T-helper 1 cell (primary cell): ENCODE measurements around the gene SPIB.
A peak's percentile ranks its signal among the peaks of the same experiment; 100 is the strongest.
"Not testable (repeated sequence)": the region's sequence is repeated elsewhere in the genome, so short reads cannot be mapped to it uniquely, and the experiment has no call there.

Experiments used
- DNase-seq, 5 donors: peaks; one replicate each; pipeline ENCODE4 v3.0.0-alpha.2; 2012 to 2020

Gene SPIB

DNA sequence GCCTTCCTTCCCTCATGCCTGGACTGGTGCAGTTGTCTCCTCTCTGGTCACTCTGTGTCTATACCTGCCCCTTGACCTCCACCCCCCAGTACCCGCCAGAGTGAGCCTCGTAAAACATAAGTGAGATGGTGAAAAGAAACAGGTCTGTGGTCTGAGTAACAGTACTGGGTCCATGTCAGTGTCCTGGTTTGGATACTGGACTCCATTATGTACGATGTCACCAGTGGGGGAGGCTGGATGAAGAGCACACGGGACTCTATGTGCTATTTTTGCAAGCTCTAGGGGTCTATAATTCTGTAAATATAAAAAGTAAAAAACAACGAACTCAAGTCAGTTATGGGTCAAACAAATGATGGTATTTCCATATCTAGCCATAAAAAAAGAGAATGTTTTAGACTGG lies 28.3 kb downstream of the SPIB start:
- no peak for DNase-seq

DNA sequence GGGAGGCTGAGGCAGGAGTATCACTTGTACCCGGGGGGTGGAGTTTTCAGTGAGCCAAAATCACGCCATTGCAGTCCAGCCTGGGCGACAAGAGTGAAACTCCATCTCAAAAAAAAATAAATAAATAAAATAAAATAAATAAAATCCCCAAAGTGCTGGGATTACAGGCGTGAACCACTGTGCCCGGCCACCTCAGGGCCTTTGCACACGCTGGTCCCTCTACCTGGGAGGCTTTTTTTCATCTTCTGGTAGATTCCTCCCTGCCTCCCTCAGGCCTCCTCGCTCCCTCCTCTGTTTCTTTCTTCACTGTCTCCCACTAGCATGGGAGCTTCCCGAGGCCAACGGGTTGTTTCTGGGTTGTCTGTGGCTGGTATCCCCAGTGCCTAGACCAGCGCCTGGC lies 29.0 kb downstream of the SPIB start:
- no peak for DNase-seq

- DNase-seq, result no peak
Measured at GRCh38 chr19:50449236-50449899, 30.6 kb downstream of the SPIB start.

- DNase-seq, result no peak
Measured at GRCh38 chr19:50450369-50451222, 31.9 kb downstream of the SPIB start.

DNA sequence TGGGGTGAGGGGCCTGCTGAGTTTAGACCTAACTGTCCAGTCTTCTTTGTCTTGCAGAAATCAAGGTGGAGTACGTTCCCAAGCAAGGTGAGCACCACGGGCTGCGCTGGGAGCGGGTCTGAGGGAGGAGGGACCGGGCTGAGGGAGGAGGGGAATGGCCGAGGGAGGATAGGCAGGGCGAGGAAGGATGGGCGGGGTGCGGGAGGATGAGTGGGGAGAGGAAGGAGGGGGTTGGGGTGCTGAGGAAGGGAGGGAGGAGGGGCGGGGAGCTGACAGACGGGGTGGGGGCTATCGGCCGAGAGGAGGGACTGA lies 32.4 kb downstream of the SPIB start:
- DNase-seq, result no peak

GRCh38 chr19:50453243-50453642 lies 34.5 kb downstream of the SPIB start:
- no peak for DNase-seq

- DNase-seq, result no peak
Measured at GRCh38 chr19:50455992-50456391, 37.3 kb downstream of the SPIB start.

- no peak for DNase-seq
Measured at GRCh38 chr19:50457300-50457699, 38.6 kb downstream of the SPIB start.

DNA sequence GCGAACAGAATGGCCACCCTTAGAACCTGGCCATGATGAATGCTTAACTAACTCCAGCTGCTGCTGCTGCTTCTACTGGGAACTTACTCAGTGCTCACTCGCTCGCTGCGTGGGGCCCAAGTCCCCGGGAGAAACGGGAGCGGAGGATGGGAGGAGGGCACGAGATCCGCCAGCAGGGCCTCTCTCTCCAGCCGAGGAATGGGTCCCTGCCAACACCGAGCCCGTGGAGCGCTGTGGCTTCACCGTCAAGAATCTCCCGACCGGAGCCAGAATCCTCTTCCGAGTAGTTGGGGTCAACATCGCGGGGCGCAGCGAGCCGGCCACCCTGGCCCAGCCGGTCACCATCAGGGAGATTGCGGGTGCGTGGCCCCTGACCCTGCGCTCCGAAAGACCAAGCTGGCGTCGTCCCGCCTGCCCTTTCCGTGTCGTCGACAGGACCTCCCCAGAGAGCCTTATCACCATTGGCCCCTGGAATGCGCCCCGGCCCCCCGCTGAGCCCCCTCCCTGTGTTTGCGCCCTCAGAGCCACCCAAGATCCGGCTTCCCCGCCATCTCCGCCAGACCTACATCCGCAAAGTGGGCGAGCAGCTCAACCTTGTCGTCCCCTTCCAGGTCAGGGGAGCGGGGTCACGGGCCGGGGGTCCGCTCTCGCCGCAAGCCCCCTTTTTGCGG lies 39.8 kb downstream of the SPIB start:
- no peak for DNase-seq

- no peak for DNase-seq
Measured at GRCh38 chr19:50459067-50459456, 40.3 kb downstream of the SPIB start.

DNA sequence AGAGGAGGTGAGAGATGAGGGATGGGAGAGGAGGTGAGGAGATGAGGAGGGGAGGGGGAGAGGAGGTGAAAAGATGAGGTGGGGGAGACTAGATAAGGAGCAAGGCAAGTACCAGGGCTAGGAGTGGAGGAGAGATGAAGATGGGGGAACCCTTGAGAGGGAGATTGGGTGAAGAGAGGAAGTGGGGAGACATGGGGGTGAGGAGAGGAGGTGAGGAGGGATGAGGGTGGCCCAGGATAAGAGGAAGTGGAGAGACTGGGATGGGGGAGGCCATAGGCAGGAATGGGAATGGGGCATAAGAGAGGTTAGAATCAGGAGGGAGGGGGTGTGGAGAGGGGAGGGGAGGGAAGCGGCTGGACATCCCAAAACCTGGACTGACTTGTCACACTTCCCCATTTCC lies 40.9 kb downstream of the SPIB start:
- no peak for DNase-seq

GRCh38 chr19:50460161-50460765 lies 41.5 kb downstream of the SPIB start:
- DNase-seq, result peak in 1 of 5 donors; percentile 58

GRCh38 chr19:50461066-50461875 lies 42.5 kb downstream of the SPIB start:
- peak in 3 of 5 donors; percentile 23 to 74 (median 44) for DNase-seq

DNA sequence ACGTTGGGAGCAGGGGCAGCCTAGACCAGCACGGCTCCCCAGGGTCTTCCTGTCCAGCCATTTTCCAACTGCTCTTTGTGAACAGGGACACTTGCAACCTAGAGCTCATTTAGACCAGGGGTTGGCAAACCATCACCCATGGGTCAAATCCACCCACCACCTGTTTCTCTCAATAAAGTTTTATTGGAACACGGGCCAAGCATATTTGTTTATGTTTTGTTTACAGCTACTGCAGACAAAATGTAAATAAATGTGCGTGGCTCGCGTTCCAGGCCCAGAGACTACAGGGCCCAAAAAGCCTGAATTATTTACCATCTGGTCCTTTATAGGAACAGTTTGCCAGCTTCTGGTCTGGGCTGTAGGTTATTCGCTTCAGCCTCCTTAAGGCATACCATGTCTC lies 44.2 kb downstream of the SPIB start:
- no peak for DNase-seq

DNA sequence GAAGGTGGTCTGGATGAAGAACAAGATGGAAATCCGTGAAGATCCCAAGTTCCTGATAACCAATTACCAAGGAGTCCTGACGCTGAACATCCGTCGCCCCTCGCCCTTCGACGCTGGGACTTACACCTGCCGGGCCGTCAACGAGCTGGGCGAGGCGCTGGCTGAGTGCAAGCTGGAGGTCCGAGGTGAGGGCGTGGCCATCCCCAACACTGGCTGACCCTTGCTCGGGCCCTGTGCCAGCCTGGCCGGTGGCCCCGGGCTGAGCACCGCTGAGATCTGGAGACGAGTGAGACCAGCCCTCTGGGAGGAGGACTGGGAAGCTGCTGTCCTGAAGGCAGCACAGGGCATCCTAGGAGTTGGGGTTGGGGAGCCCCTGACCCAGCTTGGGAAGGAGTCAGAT lies 45.6 kb downstream of the SPIB start:
- DNase-seq, result no peak

GRCh38 chr19:50465000-50465399 lies 46.3 kb downstream of the SPIB start:
- DNase-seq, result no peak

GRCh38 chr19:50465986-50466705 lies 47.4 kb downstream of the SPIB start:
- DNase-seq, result no peak

DNA sequence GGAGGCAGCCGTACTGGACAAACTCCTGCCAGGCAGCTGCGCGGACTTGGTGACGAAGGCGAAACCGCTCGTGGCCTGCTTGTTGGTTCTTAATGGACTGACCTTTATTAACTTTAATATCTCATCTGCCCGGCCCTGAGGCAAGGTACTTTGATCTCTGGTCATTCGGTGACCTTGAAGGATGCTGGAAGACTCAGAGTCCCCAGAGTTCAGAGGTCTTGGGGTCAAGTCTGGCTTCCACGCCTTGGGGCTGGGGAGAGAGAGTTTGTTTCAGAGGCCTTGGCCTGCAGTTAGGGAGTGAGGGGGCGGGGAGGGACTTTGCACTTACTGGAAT lies 47.9 kb downstream of the SPIB start:
- DNase-seq, result no peak

DNA sequence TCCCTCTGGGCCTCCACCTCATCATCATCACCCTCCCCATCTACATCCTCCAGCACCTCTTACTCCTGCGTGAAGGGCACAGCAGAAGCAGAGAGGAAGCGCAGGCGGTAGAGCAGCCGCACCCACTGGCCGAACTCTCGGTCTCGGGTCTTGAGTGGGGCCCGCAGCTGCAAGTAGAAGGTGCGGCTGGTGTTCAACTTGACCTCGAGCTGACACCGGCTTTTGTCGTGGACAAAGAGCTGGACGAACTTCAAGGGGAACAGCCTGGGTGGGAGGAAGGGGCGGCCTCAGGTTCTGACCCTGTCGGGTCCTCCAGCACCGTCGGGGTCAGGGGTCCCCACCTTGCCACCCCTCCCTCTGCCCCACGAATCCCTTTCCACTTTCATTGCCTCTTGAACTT lies 48.8 kb downstream of the SPIB start:
- no peak for DNase-seq

GRCh38 chr19:50468818-50469217 lies 50.1 kb downstream of the SPIB start:
- no peak for DNase-seq

DNA sequence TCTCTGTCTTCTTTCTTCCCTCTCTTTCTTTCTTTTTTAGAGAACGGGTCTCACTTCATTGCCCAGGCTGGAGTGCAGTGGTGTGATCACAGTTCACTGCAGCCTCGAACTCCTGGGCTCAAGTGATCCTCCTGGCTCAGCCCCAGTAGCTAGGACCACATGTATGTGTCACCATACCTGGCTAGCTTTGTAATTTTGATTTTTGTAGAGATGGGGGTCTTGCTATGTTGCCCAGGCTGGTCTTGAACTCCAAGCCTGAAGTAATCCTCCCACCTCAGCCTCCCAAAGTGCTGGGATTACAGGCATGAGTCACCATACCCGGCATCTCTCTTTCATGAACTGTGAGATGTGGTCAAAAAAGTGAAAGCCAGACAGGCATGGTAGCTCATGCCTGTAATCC lies 54.6 kb downstream of the SPIB start:
- DNase-seq, result not testable (repeated sequence)

DNA sequence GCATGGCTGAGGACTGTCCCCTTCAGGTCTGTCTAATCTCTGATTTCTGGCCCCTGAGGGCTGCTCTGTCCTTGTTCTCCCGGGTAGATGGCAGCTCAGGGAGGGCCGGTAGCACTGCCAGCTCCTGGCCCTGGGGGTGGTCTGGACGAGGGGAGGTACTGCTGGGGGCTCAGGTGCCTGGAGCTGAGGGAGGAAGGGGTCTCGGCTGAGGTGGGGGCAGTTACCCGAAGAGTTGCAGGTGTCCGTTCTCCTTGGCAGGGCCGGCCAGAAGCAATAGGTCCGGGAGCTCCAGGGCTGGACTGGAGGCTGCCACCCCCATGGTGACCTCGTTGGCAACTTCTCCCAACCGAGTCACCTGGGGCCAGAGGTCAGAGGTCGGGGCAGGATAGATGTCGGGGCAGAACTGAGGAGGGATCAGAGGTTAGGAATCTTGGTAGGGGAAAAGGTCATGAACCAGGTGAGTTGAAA lies 56.4 kb downstream of the SPIB start:
- DNase-seq, result no peak
